Left renal cortex interstitium (tissue), 4 donors: ENCODE results near the gene HOXD12. TPM values are rescaled to one million over a fixed set of nuclear protein-coding genes. Genes with fewer than 3 reads are reported as not detected.

Experiments used
- DNase-seq, 4 donors: peaks; one replicate each; pipeline ENCODE4 v3.0.0-alpha.2; 2013; ENCODE audit warnings: low read depth in 4 of 4, low spot score in 2 of 4, missing footprints in 1 of 4
- polyA plus RNA-seq, 4 donors: library from polyadenylated mRNA; unstranded; fragments of 120-200 nt; gene quantifications; one replicate each; pipeline ENCODE4 v1.2.1, GENCODE V29; 2013; ENCODE audit not compliant: insufficient read length in 4 of 4

HOXD12 gene
- polyA plus RNA-seq, 4 donors = 0.27 to 0.79 (median 0.35) TPM

- no peak for DNase-seq
Measured at GRCh38 chr2:176142281-176142680, 42.7 kb downstream of the HOXD12 start.

- DNase-seq = no peak
Measured at GRCh38 chr2:176145085-176145969, 45.7 kb downstream of the HOXD12 start.

GRCh38 chr2:176146101-176146500, 46.5 kb downstream of the HOXD12 start:
- no peak for DNase-seq

GRCh38 chr2:176146645-176147044, 47.0 kb downstream of the HOXD12 start:
- DNase-seq = no peak

GRCh38 chr2:176147210-176147799, 47.7 kb downstream of the HOXD12 start:
- DNase-seq = no peak

GRCh38 chr2:176147800-176148496, 48.4 kb downstream of the HOXD12 start:
- no peak for DNase-seq

GRCh38 chr2:176148751-176149421, 49.3 kb downstream of the HOXD12 start:
- no peak for DNase-seq

GRCh38 chr2:176149481-176149938, 49.9 kb downstream of the HOXD12 start:
- no peak for DNase-seq

- no peak for DNase-seq
Measured at GRCh38 chr2:176149939-176150583, 50.5 kb downstream of the HOXD12 start.

GRCh38 chr2:176150584-176151441, 51.2 kb downstream of the HOXD12 start:
- no peak for DNase-seq

GRCh38 chr2:176151442-176152287, 52.1 kb downstream of the HOXD12 start, which contains the start of gene HOXD4:
Gene HOXD4, plus strand, starts transcription at chr2:176151550. Its CDS starts 84 bp downstream, at chr2:176151634.
- peak in 1 of 4 donors; percentile 49 for DNase-seq

Other genes with a start within 250 kb of the HOXD12 start
- 10 to 100 TPM; 22.4 to 28.4 (median 25.9) TPM for gene LNPK, start 97.5 kb upstream of the HOXD12 start, polyA plus RNA-seq
- gene EVX2, start 15.8 kb upstream of the HOXD12 start, polyA plus RNA-seq = under 1 TPM in 1 of 4 donors, not detected in 3; 0.05 TPM
- under 1 TPM in 3 of 4 donors, not detected in 1; 0.09 to 0.65 (median 0.24) TPM for gene HOXD13, start 7.1 kb upstream of the HOXD12 start, polyA plus RNA-seq
- 10 to 100 TPM; 46.0 to 89.2 (median 64.9) TPM for gene HOXD11, start 7.5 kb downstream of the HOXD12 start, polyA plus RNA-seq
- gene HOXD10, start 17.0 kb downstream of the HOXD12 start, polyA plus RNA-seq = 100 to 1,000 TPM; 132 to 203 (median 164) TPM
- gene HOXD9, start 22.9 kb downstream of the HOXD12 start, polyA plus RNA-seq = 100 to 1,000 TPM in 1 of 4 donors, 10 to 100 TPM in 3; 58.5 to 104 (median 89.0) TPM
- gene HOXD8, start 29.9 kb downstream of the HOXD12 start, polyA plus RNA-seq = 100 to 1,000 TPM; 169 to 217 (median 195) TPM
- gene HOXD4, start 51.8 kb downstream of the HOXD12 start, polyA plus RNA-seq = 10 to 100 TPM; 31.2 to 73.9 (median 56.7) TPM
- 10 to 100 TPM; 21.7 to 30.9 (median 30.3) TPM for gene HOXD3, start 57.5 kb downstream of the HOXD12 start, polyA plus RNA-seq
- 10 to 100 TPM in 1 of 4 donors, 1 to 10 TPM in 3; 9.2 to 14.6 (median 9.6) TPM for gene HOXD1, start 88.9 kb downstream of the HOXD12 start, polyA plus RNA-seq
- gene MTX2, start 169.6 kb downstream of the HOXD12 start, polyA plus RNA-seq = 100 to 1,000 TPM in 1 of 4 donors, 10 to 100 TPM in 3; 81.0 to 109 (median 90.4) TPM